ENCODE data around the gene SMIM38.

The SMIM38 gene

GRCh38 chr11:69155302-69156234 is at the start of gene SMIM38:
Gene SMIM38, plus strand, starts transcription at chr11:69155935. Its CDS starts 1,912 bp downstream, at chr11:69157847.
- no peak for DNase-seq

- DNase-seq, result no peak
These were observed 49.5 kb upstream of the SMIM38 start for GRCh38 chr11:69106031-69106811.

- DNase-seq, result no peak
These were observed 48.3 kb upstream of the SMIM38 start for GRCh38 chr11:69107413-69107812.

DNA sequence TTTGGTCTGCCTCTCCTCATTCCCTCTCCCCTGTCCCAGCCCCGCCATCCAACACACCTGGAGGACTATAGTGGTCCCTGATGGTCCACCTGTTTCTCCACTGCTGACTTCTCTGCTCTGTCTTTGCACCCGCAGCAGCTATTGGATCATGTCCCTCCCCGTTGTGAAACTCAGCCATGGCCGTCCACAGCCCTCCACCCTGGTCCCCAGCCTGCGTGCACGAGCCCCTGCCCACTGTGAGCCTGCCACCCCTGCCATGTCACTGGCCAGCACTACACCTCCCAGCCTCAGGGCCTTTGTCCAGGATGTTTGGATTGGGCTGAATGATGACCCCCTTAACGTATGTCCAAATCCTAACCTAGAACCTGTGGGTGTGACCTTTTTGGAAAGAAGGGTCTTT is 47.7 kb upstream of the SMIM38 start:
- no peak for DNase-seq

- DNase-seq, result no peak
These were observed 47.2 kb upstream of the SMIM38 start for GRCh38 chr11:69108559-69108958.

GRCh38 chr11:69109101-69109500 is 46.6 kb upstream of the SMIM38 start:
- no peak for DNase-seq

DNA sequence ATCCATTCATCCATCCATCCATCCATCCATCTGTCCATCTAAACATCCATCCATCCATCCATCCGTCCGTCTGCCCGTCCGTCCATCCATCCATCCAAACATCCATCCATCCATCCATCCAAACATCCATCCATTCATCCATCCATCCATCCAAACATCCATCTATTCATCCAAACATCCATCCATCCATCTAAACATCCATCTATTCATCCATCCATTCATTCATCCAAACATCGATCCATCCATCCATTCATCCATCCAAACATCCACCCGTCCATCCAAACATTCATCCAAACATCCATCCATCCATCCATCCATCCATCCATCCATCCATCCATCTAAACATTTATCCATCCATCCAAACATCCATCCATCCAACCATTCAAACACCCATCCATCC is 45.3 kb upstream of the SMIM38 start:
- DNase-seq, result no peak

- no peak for DNase-seq
These were observed 43.9 kb upstream of the SMIM38 start for GRCh38 chr11:69111624-69112542.

GRCh38 chr11:69113226-69113625 is 42.5 kb upstream of the SMIM38 start:
- DNase-seq, result no peak

- no peak for DNase-seq
These were observed 41.9 kb upstream of the SMIM38 start for GRCh38 chr11:69113646-69114340.

GRCh38 chr11:69114362-69114761 is 41.4 kb upstream of the SMIM38 start:
- DNase-seq, result no peak

DNA sequence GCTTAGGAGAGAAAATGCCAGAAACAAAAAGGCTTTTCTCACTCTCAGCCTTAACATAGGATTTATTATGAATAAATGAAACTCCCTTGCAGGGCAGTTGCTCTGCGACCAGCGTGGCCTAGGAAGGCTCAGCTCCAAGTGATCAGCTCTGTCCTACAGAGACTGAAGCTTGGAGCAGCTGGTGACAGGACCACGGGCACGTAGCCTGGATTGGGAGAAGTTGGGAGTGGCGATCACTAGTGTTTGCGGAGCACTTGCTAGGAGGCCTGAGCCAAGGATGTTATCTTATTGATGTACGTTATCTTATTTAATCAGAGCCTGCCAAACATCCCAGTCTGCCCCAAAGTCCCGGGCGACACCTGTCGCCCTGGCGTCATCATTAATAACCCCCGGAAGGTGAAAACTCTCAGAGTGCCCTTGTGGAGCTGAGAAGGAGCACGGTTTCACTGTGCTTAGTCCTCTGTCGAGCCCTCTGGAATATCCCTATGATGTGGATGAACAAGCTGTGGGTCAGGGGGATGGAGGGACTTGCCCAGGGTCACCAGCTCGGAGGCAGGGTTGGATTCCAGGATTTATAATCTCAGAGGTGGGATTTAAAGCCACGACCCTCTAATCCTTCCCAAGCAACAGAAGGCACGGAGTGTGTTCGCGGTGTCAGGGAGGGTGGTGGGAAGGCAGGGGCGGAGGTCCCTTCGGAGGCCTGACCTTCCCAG is 40.8 kb upstream of the SMIM38 start:
- no peak for DNase-seq

- no peak for DNase-seq
These were observed 39.9 kb upstream of the SMIM38 start for GRCh38 chr11:69115586-69116560.

- no peak for DNase-seq
These were observed 39.1 kb upstream of the SMIM38 start for GRCh38 chr11:69116671-69117070.

DNA sequence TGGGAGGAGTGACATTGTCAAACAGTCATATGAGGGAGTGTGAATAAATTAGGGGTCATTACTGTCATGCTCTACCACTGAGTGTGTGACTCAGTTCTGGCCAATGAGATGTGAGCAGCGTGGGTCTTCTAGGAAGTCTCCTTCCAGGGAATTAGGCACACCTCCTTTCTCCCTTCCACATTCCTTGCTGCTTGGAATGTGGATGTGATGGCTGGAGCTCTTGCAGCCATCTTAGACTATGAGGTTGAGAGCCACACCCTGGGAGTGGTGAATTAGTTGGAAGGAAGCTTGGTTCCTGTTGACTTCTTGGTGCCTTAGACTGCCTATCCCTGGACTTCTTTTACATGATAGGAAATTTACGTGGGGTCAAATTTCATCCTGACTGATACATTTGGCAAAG is 36.5 kb upstream of the SMIM38 start:
- DNase-seq, result no peak

DNA sequence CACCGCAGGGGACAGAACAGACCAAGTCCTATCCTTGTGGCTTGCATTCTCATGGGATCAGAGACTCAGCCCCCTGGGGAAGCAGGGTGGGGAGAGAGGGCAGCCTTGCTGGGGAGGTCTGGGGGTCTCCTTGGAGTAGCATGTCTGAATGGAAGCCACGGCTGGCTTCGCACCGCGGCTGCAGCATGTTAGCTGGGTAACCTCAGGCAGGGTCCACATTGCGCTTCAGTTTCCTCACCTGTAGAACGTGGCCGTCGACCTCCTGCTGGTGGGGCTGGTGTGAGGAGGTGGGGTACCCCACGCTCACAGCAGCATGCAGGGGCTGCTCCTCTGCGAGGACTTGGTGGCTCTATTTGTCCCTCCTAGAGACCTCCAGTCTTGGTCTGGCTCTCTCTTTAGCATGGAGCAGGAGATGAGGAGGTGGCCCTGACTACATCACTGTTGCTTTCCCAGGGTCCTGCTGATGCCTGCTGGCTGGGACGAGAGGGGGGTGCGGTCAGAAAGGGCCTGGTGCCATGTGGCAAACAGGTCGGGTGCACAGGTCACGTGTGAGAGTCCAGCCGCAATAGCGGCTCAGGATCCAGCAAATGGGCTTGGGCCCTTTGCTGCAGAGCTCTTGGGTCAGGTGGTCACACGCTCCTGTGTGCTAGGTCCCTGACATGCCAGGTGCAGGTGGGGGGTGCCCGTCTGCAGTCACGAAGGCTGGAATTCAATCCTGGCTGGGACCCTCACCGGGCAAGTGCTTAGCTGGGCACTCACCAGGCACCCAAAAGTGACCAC is 35.4 kb upstream of the SMIM38 start:
- no peak for DNase-seq

GRCh38 chr11:69121021-69121420 is 34.7 kb upstream of the SMIM38 start:
- no peak for DNase-seq

GRCh38 chr11:69121621-69122325 is 34.0 kb upstream of the SMIM38 start:
- DNase-seq, result no peak

DNA sequence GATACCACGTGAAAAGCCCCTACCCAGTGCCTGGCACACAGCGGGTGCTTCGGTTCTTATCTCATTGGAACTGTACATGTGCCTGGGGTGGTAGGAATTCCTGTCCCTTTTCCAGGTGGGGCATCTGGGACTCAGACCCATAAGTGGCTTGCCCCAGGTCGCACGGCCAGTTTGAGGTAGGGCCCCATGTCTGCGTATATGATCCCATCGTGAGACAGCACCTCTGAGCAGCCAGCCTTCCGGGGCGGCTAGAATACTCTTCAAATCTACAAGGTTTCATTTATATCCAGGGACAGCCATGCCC is 33.5 kb upstream of the SMIM38 start:
- no peak for DNase-seq

Data from stimulated activated CD4-positive, alpha-beta T cell treated with anti-CD3 and anti-CD28 coated beads, Interleukin-2, amount 100 ng/mL, for 48 hours (primary cell).